Heart left ventricle (tissue), 16 donors: ENCODE measurements around the gene GNA14. TPM values are rescaled to one million over a fixed set of nuclear protein-coding genes. Genes with fewer than 3 reads are reported as not detected.
"Not testable (repeated sequence)": the region's sequence is repeated elsewhere in the genome, so short reads cannot be mapped to it uniquely, and the experiment has no call there.

Experiments
- ATAC-seq, 4 donors: fragments of 200-7000 bp; cut with Tn5 transposase; one replicate each; pipeline ENCODE4 v1.9.1; 2020 to 2022; ENCODE audit warnings: moderate library complexity in 4 of 4, mild to moderate bottlenecking in 3 of 4, moderate number of reproducible peaks in 1 of 4
- DNase-seq, 5 donors: peaks; one replicate each; pipeline ENCODE4 v3.0.0-alpha.2; 2020
- H3K27ac ChIP-seq, 12 donors: fragments of 200-600 bp; sonication (generic) in 4 of 12; one replicate each; pipeline versions ENCODE4 v1.5.0 to v1.8.0; 2016 to 2022; ENCODE audit warnings: mild to moderate bottlenecking in 2 of 12
- H3K27me3 ChIP-seq, 9 donors: fragments of 200-600 bp; sonication (generic) in 2 of 9; one replicate each; pipeline versions ENCODE4 v1.5.1 to v1.8.0; 2016 to 2022; ENCODE audit warnings: mild to moderate bottlenecking in 3 of 9
- H3K36me3 ChIP-seq, 9 donors: fragments of 200-600 bp; sonication (generic) in 2 of 9; one replicate each; pipeline versions ENCODE4 v1.5.0 to v1.8.0; 2018 to 2022; ENCODE audit warnings: mild to moderate bottlenecking in 2 of 9
- H3K4me1 ChIP-seq, 12 donors: fragments of 200-600 bp; sonication (generic) in 4 of 12; one replicate each; pipeline versions ENCODE4 v1.5.0 to v1.8.0; 2016 to 2022; ENCODE audit warnings: mild to moderate bottlenecking in 3 of 12
- H3K4me3 ChIP-seq, 12 donors: fragments of 200-600 bp; sonication (generic) in 4 of 12; one replicate each; pipeline versions ENCODE4 v1.5.0 to v1.8.0; 2017 to 2022; ENCODE audit warnings: mild to moderate bottlenecking in 9 of 12, moderate library complexity in 4 of 12
- H3K9me3 ChIP-seq, 12 donors: fragments of 200-600 bp; sonication (generic) in 4 of 12; one replicate each; pipeline versions ENCODE4 v1.5.0 to v1.8.0; 2016 to 2022; ENCODE audit warnings: mild to moderate bottlenecking in 1 of 12
- CTCF ChIP-seq, 12 donors: fragments of 200-600 bp; sonication (generic) in 4 of 12; IDR thresholded peaks; one replicate each; pipeline versions ENCODE4 v1.5.0 to v1.8.0; 2018 to 2022; ENCODE audit warnings: antibody characterized with exemption in 12 of 12, mild to moderate bottlenecking in 5 of 12
- POLR2A ChIP-seq, 2 donors: fragments of 450-650 bp; IDR thresholded peaks; one replicate each; pipeline ENCODE4 v1.6.1; 2017; ENCODE audit warnings: antibody characterized with exemption in 2 of 2, mild to moderate bottlenecking in 2 of 2, moderate library complexity in 2 of 2
- WGBS, 4 donors: extraction: QIAGEN DNeasy Blood & Tissue Kit in 2 of 4; methylation state at CpG; one replicate each; pipeline versions ENCODE4 v1.1.5 to v1.1.7; 2013 to 2018; 5-methylcytosine and 5-hydroxymethylcytosine counted together
- intact Hi-C, 10 donors: fragments of 100-400 bp; cut with DNase I; formaldehyde crosslinking; loops; one replicate each; pipeline versions ENCODE4 v1.11.1 to v1.14.2; 2022
- polyA plus RNA-seq, 2 donors: library from polyadenylated mRNA; stranded (reverse); fragments of 200-250 nt; gene quantifications; one replicate each; pipeline ENCODE4 v1.2.3, GENCODE V29; 2013
- total RNA-seq, 9 donors: library from RNA; depleted of rRNA in 2 of 9; stranded (reverse); fragments of >200 nt in 2 of 9; fragmentation: NEBNext Ultra II Directional in 3 of 9; extraction: Animal tissue kit (Norgen Biotek cat#: 25700) in 3 of 9; gene quantifications; one replicate each; pipeline versions ENCODE4 v1.1.0 to v1.2.4, GENCODE V29; 2016 to 2023
- donor health status: ischemic (EF 13 %, LVEDD 7.1; RV severe dilation, severe dysfunction).
- donor health status: healthy with polysubstance abuse.
- donor health status: DM: no; HTN: yes; CAD: no.
- donor health status: DM: no; HTN: no; CAD: no.
- donor health status: ischemic (EF 25% LVEDD 6.9; RV normal size, moderate dysfunction).
- donor health status: ischemic (EF 25% LVEDD 5.7; RV mildly dilated, moderate dysfunction).
- donor health status: healthy.
- donor health status: DM: yes; HTN: yes; CAD: no.
- donor health status: ischemic (EF 35%, LVEDD 5.7; RV mildly dilated, moderate dysfunction).
- donor health status: nonischemic (EF 11% LVEDD 7.7; RV severe dilation, severe dysfunction).
- donor health status: DM: yes; HTN: yes; CAD: no.
- donor health status: PGD.
- donor health status: ischemic (EF 29% LVEDD 5.4; RV normal size, mild dysfunction).
- donor health status: nonischemic (EF 23%, LVEDD 6.1; RV moderate dilation, normal function).

The GNA14 gene
- total and polyA plus RNA-seq, 11 donors, result 0.38 to 6.5 (median 1.3) TPM

- ATAC-seq (no peak), DNase-seq (no peak)
- H3K27ac ChIP-seq, result no peak overlapping the region
- H3K36me3 ChIP-seq, result peaks cover 0 to 38% (median 24%) of the 10 kb centered on the region in 9 donors
- H3K4me1 ChIP-seq, result no peaks in the 10 kb centered on the region
- H3K9me3 ChIP-seq, result peaks cover 0 to 3% (median 0%) of the 10 kb centered on the region in 12 donors
- no peak for TF ChIP-seq POLR2A (IDR thresholded peaks at IDR 0.05)
- TF ChIP-seq CTCF (IDR thresholded peaks at IDR 0.05), result no peak
- intact Hi-C loops, result no loop called here
- 93 to 98% (median 95%) methylated on average over 4 of the region's 4 CpGs for WGBS, 4 donors
- no peaks in the 10 kb centered on the region for H3K27me3 ChIP-seq
- H3K4me3 ChIP-seq, result no peak overlapping the region
These were observed 244.9 kb downstream of the GNA14 start for GRCh38 chr9:77403239-77403638.

GRCh38 chr9:77402286-77402685 is 245.8 kb downstream of the GNA14 start:
- ATAC-seq (no peak), DNase-seq (no peak)
- 79 to 90% (median 86%) methylated on average over 2 of the region's 2 CpGs for WGBS, 4 donors
- Histone ChIP-seq H3K27ac (no peak overlapping the region), H3K4me1 (no peaks in the 10 kb centered on the region), H3K9me3 (no peaks in the 10 kb centered on the region), H3K27me3 (no peaks in the 10 kb centered on the region), H3K4me3 (no peak overlapping the region), H3K36me3 (peaks cover 0 to 29% (median 17%) of the 10 kb centered on the region in 9 donors)
- TF ChIP-seq POLR2A (IDR thresholded peaks at IDR 0.05), result no peak
- no peak for TF ChIP-seq CTCF (IDR thresholded peaks at IDR 0.05)
- intact Hi-C loops, result no loop called here

- no peak overlapping the region for H3K27ac ChIP-seq
- ATAC-seq, result no peak
- no peaks in the 10 kb centered on the region for H3K9me3 ChIP-seq
- 91 to 98% (median 97%) methylated on average over 1 of the region's 1 CpG for WGBS, 4 donors
- no peak overlapping the region for H3K4me3 ChIP-seq
- H3K36me3 ChIP-seq, result peaks cover 0 to 12% (median 0%) of the 10 kb centered on the region in 9 donors
- H3K4me1 ChIP-seq, result no peaks in the 10 kb centered on the region
- intact Hi-C loops, result no loop called here
- H3K27me3 ChIP-seq, result no peaks in the 10 kb centered on the region
- no peak for DNase-seq
- TF ChIP-seq CTCF (IDR thresholded peaks at IDR 0.05) (no peak), POLR2A (IDR thresholded peaks at IDR 0.05) (no peak)
These were observed 248.2 kb downstream of the GNA14 start for GRCh38 chr9:77399964-77400363.

GRCh38 chr9:77398581-77398980 is 249.5 kb downstream of the GNA14 start:
- H3K27ac ChIP-seq, intact Hi-C loops, H3K9me3 ChIP-seq, ATAC-seq, H3K27me3 ChIP-seq, H3K4me3 ChIP-seq, DNase-seq, H3K4me1 ChIP-seq, H3K36me3 ChIP-seq: not testable (repeated sequence)
- 91 to 95% (median 94%) methylated on average over 9 of the region's 9 CpGs for WGBS, 4 donors

- H3K4me3 ChIP-seq, result no peak overlapping the region
- TF ChIP-seq CTCF (IDR thresholded peaks at IDR 0.05) (no peak), POLR2A (IDR thresholded peaks at IDR 0.05) (no peak)
- intact Hi-C loops, result no loop called here
- no peaks in the 10 kb centered on the region for H3K9me3 ChIP-seq
- H3K36me3 ChIP-seq, result peaks cover 0 to 23% (median 5%) of the 10 kb centered on the region in 9 donors
- H3K27me3 ChIP-seq, result no peaks in the 10 kb centered on the region
- 90 to 93% (median 92%) methylated on average over 7 of the region's 7 CpGs for WGBS, 4 donors
- H3K27ac ChIP-seq, result no peak overlapping the region
- DNase-seq, result no peak
- H3K4me1 ChIP-seq, result no peaks in the 10 kb centered on the region
- no peak for ATAC-seq
These were observed 255.8 kb downstream of the GNA14 start for GRCh38 chr9:77392328-77392727.
